Measurements from ENCODE around the gene PHACTR1. TPM values are rescaled to one million over a fixed set of nuclear protein-coding genes. Genes with fewer than 3 reads are reported as not detected.

Gene PHACTR1
- polyA plus RNA-seq, 1 donor: 5.8 TPM

- no peak for DNase-seq
These were observed 358.7 kb downstream of the PHACTR1 start for GRCh38 chr6:13075141-13075845.

GRCh38 chr6:13076575-13076974 is 360.0 kb downstream of the PHACTR1 start:
- DNase-seq: no peak

- no peak for DNase-seq
These were observed 360.6 kb downstream of the PHACTR1 start for GRCh38 chr6:13077117-13077516.

GRCh38 chr6:13079096-13079723 is 362.6 kb downstream of the PHACTR1 start:
- no peak for DNase-seq

- DNase-seq: no peak
These were observed 364.1 kb downstream of the PHACTR1 start for GRCh38 chr6:13080462-13081188.

- DNase-seq: no peak
These were observed 364.6 kb downstream of the PHACTR1 start for GRCh38 chr6:13081189-13081563.

GRCh38 chr6:13089296-13089994 is 372.9 kb downstream of the PHACTR1 start:
- no peak for DNase-seq

- DNase-seq: no peak
These were observed 374.6 kb downstream of the PHACTR1 start for GRCh38 chr6:13091192-13091591.

GRCh38 chr6:13094781-13095425 is 378.3 kb downstream of the PHACTR1 start:
- no peak for DNase-seq

- DNase-seq: no peak
These were observed 379.5 kb downstream of the PHACTR1 start for GRCh38 chr6:13096084-13096483.

GRCh38 chr6:13097454-13097853 is 380.9 kb downstream of the PHACTR1 start:
- DNase-seq: no peak

GRCh38 chr6:13098006-13098405 is 381.4 kb downstream of the PHACTR1 start:
- no peak for DNase-seq

GRCh38 chr6:13098793-13099570 is 382.4 kb downstream of the PHACTR1 start:
- no peak for DNase-seq

- no peak for DNase-seq
These were observed 383.2 kb downstream of the PHACTR1 start for GRCh38 chr6:13099771-13100170.

GRCh38 chr6:13101409-13101808 is 384.8 kb downstream of the PHACTR1 start:
- DNase-seq: no peak

- DNase-seq: no peak
These were observed 385.4 kb downstream of the PHACTR1 start for GRCh38 chr6:13101985-13102384.

- no peak for DNase-seq
These were observed 386.6 kb downstream of the PHACTR1 start for GRCh38 chr6:13103169-13103568.

- no peak for DNase-seq
These were observed 388.6 kb downstream of the PHACTR1 start for GRCh38 chr6:13105139-13105538.

GRCh38 chr6:13112921-13113320 is 396.4 kb downstream of the PHACTR1 start:
- no peak for DNase-seq

GRCh38 chr6:13113376-13113775 is 396.8 kb downstream of the PHACTR1 start:
- no peak for DNase-seq

- DNase-seq: peak; percentile 62
These were observed 397.5 kb downstream of the PHACTR1 start for GRCh38 chr6:13113981-13114593.
